Measurements from ENCODE around the gene CCDC8. TPM values are rescaled to one million over a fixed set of nuclear protein-coding genes. Genes with fewer than 3 reads are reported as not detected.

The CCDC8 gene
- total RNA-seq, 1 donor from 2014 or later = 2.9 TPM

Other genes starting within 250 kb of the CCDC8 start
- gene IGFL1, start 183.8 kb downstream of the CCDC8 start, total RNA-seq = not detected
- gene HIF3A, start 116.5 kb downstream of the CCDC8 start, total RNA-seq = 27.4 TPM
- gene PPP5C, start 66.5 kb downstream of the CCDC8 start, total RNA-seq = 44.3 TPM
- gene PNMA8C, start 15.4 kb upstream of the CCDC8 start, total RNA-seq = not detected
- gene PNMA8A, start 58.0 kb upstream of the CCDC8 start, total RNA-seq = 1.2 TPM
- 2.5 TPM for gene PNMA8B, start 82.3 kb upstream of the CCDC8 start, total RNA-seq
- gene CALM3, start 187.8 kb upstream of the CCDC8 start, total RNA-seq = 125 TPM
- 7.2 TPM for gene PTGIR, start 211.5 kb upstream of the CCDC8 start, total RNA-seq
- gene GNG8, start 222.6 kb upstream of the CCDC8 start, total RNA-seq = not detected
- 3.4 TPM for gene DACT3, start 247.6 kb upstream of the CCDC8 start, total RNA-seq